VCaP (cell line): ENCODE results near the gene SKI.

Source experiments
- H3K27ac ChIP-seq: fragments of 450-650 bp; 2 replicates; pipeline ENCODE4 v1.5.1; 2017
- CTCF ChIP-seq: fragments of 450-650 bp; conservative IDR thresholded peaks from 2 replicates; pipeline ENCODE4 v1.5.1; 2017; ENCODE audit warnings: mild to moderate bottlenecking, moderate library complexity

The SKI gene

GRCh38 chr1:2202008-2202575 is 26.0 kb upstream of the SKI start:
- TF ChIP-seq CTCF: no peak

GRCh38 chr1:2202843-2203601 is 25.1 kb upstream of the SKI start:
- H3K27ac ChIP-seq: no peak overlapping the region
- no peak for TF ChIP-seq CTCF

More at GRCh38 chr1:2202008-2202575, 26.0 kb upstream of the SKI start:
- H3K27ac ChIP-seq: no peak overlapping the region

GRCh38 chr1:2203671-2204414 is 24.3 kb upstream of the SKI start:
- no peak for TF ChIP-seq CTCF
- H3K27ac ChIP-seq: peak overlapping the region; percentile 60

- H3K27ac ChIP-seq: peak overlapping the region; percentile 60
- TF ChIP-seq CTCF: no peak
Measured at GRCh38 chr1:2204415-2205190, 23.5 kb upstream of the SKI start.

GRCh38 chr1:2205191-2205952 is 22.7 kb upstream of the SKI start:
- peak overlapping the region; percentile 53 for H3K27ac ChIP-seq
- TF ChIP-seq CTCF: no peak

- TF ChIP-seq CTCF: no peak
- no peak overlapping the region for H3K27ac ChIP-seq
Measured at GRCh38 chr1:2206813-2207487, 21.2 kb upstream of the SKI start.
